ENCODE data around the gene PLSCR2.
"Not testable (repeated sequence)": the region's sequence is repeated elsewhere in the genome, so short reads cannot be mapped to it uniquely, and the experiment has no call there.

Gene PLSCR2

DNA sequence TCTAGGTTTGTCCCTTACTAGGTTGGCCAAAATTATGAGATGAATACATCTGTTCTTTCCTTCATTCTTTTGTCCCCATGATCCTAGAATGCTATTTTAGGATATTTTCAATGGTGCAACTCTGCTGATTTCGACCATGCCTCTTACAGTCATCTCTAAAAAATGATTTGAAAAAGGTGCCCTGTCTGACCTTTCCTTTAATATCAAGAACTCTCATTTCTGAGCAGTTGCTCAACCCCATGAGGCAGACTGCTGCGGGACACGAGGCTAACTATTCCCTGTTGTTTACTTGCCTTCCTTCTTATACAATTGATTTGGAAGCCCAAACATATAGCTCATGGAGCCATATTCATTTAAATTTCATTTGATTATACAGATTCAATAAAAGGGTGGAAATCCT lies 14.6 kb downstream of the PLSCR2 start:
- Histone ChIP-seq H3K27ac (ENCODE audit: low read length) (no peak overlapping the region), H3K4me1 (ENCODE audit: control insufficient read depth in 1 of 2, insufficient read depth in 2 of 2, low read length in 2 of 2) (no peaks in the 10 kb centered on the region), H3K27me3 (ENCODE audit: low read depth, low read length) (no peaks in the 10 kb centered on the region), H3K4me3 (ENCODE audit: low read depth in 1 of 2, low read length in 2 of 2) (no peak overlapping the region), H3K9me3 (ENCODE audit: control insufficient read depth in 1 of 2, low read length in 2 of 2) (no peaks in the 10 kb centered on the region), H3K36me3 (ENCODE audit: control insufficient read depth in 1 of 2, insufficient read depth in 2 of 2, low read length in 2 of 2) (no peaks in the 10 kb centered on the region)

DNA sequence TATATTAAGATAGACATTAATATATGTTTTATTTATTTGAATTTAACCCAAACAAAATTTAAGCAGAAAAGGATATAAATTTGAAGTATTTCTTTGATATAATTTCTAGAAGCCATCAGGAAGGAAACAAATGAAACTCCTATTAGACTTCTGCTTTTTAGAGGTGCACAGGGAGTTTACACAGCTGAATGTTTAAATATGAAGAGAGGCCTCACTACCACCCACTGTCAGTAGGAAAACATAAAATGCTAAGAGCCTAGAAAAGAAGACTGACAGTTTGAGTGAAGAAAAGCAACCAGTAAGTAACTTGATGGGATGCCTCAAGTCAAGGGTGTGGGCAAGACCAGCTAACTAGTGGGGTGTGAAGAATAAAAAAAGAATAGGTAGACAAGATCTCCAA lies 19.7 kb downstream of the PLSCR2 start:
- Histone ChIP-seq H3K4me1 (ENCODE audit: control insufficient read depth in 1 of 2, insufficient read depth in 2 of 2, low read length in 2 of 2) (no peaks in the 10 kb centered on the region), H3K9me3 (ENCODE audit: control insufficient read depth in 1 of 2, low read length in 2 of 2) (peaks cover 0 to 8% of the 10 kb centered on the region in 2 donors), H3K36me3 (ENCODE audit: control insufficient read depth in 1 of 2, insufficient read depth in 2 of 2, low read length in 2 of 2) (no peaks in the 10 kb centered on the region), H3K27me3 (ENCODE audit: low read depth, low read length) (no peaks in the 10 kb centered on the region), H3K27ac (ENCODE audit: low read length) (no peak overlapping the region), H3K4me3 (ENCODE audit: low read depth in 1 of 2, low read length in 2 of 2) (no peak overlapping the region)

GRCh38 chr3:146449076-146449475 lies 20.3 kb downstream of the PLSCR2 start:
- Histone ChIP-seq H3K27me3 (ENCODE audit: low read depth, low read length) (no peaks in the 10 kb centered on the region), H3K4me1 (ENCODE audit: control insufficient read depth in 1 of 2, insufficient read depth in 2 of 2, low read length in 2 of 2) (no peaks in the 10 kb centered on the region), H3K9me3 (ENCODE audit: control insufficient read depth in 1 of 2, low read length in 2 of 2) (peaks cover 0 to 8% of the 10 kb centered on the region in 2 donors), H3K36me3 (ENCODE audit: control insufficient read depth in 1 of 2, insufficient read depth in 2 of 2, low read length in 2 of 2) (no peaks in the 10 kb centered on the region), H3K4me3 (ENCODE audit: low read depth in 1 of 2, low read length in 2 of 2) (no peak overlapping the region), H3K27ac (ENCODE audit: low read length) (no peak overlapping the region)

- H3K27me3 ChIP-seq (ENCODE audit: low read depth, low read length) = no peaks in the 10 kb centered on the region
- no peaks in the 10 kb centered on the region for H3K4me1 ChIP-seq (ENCODE audit: control insufficient read depth in 1 of 2, insufficient read depth in 2 of 2, low read length in 2 of 2)
- no peak overlapping the region for H3K27ac ChIP-seq (ENCODE audit: low read length)
- H3K36me3 ChIP-seq (ENCODE audit: control insufficient read depth in 1 of 2, insufficient read depth in 2 of 2, low read length in 2 of 2) = no peaks in the 10 kb centered on the region
- H3K9me3 ChIP-seq (ENCODE audit: control insufficient read depth in 1 of 2, low read length in 2 of 2) = peaks cover 0 to 8% of the 10 kb centered on the region in 2 donors
- no peak overlapping the region for H3K4me3 ChIP-seq (ENCODE audit: low read depth in 1 of 2, low read length in 2 of 2)
Measured at GRCh38 chr3:146446026-146446425, 23.3 kb downstream of the PLSCR2 start.

GRCh38 chr3:146440310-146440709 lies 29.1 kb downstream of the PLSCR2 start:
- not testable (repeated sequence) for H3K27me3 ChIP-seq (ENCODE audit: low read depth, low read length); H3K4me1 ChIP-seq (ENCODE audit: control insufficient read depth in 1 of 2, insufficient read depth in 2 of 2, low read length in 2 of 2); H3K36me3 ChIP-seq (ENCODE audit: control insufficient read depth in 1 of 2, insufficient read depth in 2 of 2, low read length in 2 of 2); H3K4me3 ChIP-seq (ENCODE audit: low read depth in 1 of 2, low read length in 2 of 2); H3K27ac ChIP-seq (ENCODE audit: low read length); H3K9me3 ChIP-seq (ENCODE audit: control insufficient read depth in 1 of 2, low read length in 2 of 2)

DNA sequence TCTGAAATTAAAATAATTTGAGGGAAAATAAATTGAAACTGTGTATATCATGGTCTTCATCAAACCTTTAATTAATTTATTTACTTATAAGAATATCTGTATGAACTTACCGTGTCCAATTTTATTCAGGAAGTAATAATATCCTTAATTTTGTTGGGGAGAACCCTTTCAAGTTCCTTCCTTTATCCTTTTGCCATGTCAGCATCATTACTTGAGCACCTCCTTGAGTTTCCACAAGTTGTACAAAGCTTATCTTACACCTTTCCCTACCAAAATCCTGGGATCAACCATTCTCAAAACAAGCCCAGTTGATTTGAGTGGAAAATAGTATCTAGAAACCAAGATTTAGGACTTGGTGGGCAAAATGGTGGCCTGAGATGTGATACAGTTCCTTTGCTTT lies 37.3 kb downstream of the PLSCR2 start:
- Histone ChIP-seq H3K4me1 (ENCODE audit: control insufficient read depth in 1 of 2, insufficient read depth in 2 of 2, low read length in 2 of 2) (no peaks in the 10 kb centered on the region), H3K27ac (ENCODE audit: low read length) (no peak overlapping the region), H3K27me3 (ENCODE audit: low read depth, low read length) (no peaks in the 10 kb centered on the region), H3K9me3 (ENCODE audit: control insufficient read depth in 1 of 2, low read length in 2 of 2) (peaks cover 0 to 3% of the 10 kb centered on the region in 2 donors), H3K36me3 (ENCODE audit: control insufficient read depth in 1 of 2, insufficient read depth in 2 of 2, low read length in 2 of 2) (no peaks in the 10 kb centered on the region), H3K4me3 (ENCODE audit: low read depth in 1 of 2, low read length in 2 of 2) (no peak overlapping the region)

DNA sequence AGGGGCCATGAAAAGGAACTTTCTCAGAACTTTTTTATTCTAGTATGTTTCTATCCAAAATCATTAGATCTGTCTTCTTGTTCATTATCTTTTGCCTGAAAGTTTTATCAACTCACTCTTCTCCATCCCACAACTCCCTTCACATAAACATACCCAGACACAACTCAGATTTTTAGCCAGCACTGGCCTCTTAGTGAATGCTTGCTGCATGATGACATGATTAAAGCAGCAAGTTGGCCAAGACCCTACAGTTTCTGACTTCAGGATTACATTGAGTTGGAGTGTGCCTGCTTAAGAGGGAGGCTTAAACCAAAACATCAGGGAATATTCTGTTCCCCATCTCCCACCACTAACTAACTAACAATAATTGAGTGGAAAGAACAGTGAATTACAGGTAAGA lies 38.1 kb downstream of the PLSCR2 start:
- H3K36me3 ChIP-seq (ENCODE audit: control insufficient read depth in 1 of 2, insufficient read depth in 2 of 2, low read length in 2 of 2) = no peaks in the 10 kb centered on the region
- no peaks in the 10 kb centered on the region for H3K27me3 ChIP-seq (ENCODE audit: low read depth, low read length)
- no peaks in the 10 kb centered on the region for H3K4me1 ChIP-seq (ENCODE audit: control insufficient read depth in 1 of 2, insufficient read depth in 2 of 2, low read length in 2 of 2)
- no peak overlapping the region for H3K27ac ChIP-seq (ENCODE audit: low read length)
- no peak overlapping the region for H3K4me3 ChIP-seq (ENCODE audit: low read depth in 1 of 2, low read length in 2 of 2)
- peaks cover 0 to 3% of the 10 kb centered on the region in 2 donors for H3K9me3 ChIP-seq (ENCODE audit: control insufficient read depth in 1 of 2, low read length in 2 of 2)

GRCh38 chr3:146425341-146425740 lies 44.0 kb downstream of the PLSCR2 start:
- H3K27ac ChIP-seq (ENCODE audit: low read length) = no peak overlapping the region
- no peaks in the 10 kb centered on the region for H3K4me1 ChIP-seq (ENCODE audit: control insufficient read depth in 1 of 2, insufficient read depth in 2 of 2, low read length in 2 of 2)
- no peak overlapping the region for H3K4me3 ChIP-seq (ENCODE audit: low read depth in 1 of 2, low read length in 2 of 2)
- peaks cover 0 to 3% of the 10 kb centered on the region in 2 donors for H3K9me3 ChIP-seq (ENCODE audit: control insufficient read depth in 1 of 2, low read length in 2 of 2)
- H3K36me3 ChIP-seq (ENCODE audit: control insufficient read depth in 1 of 2, insufficient read depth in 2 of 2, low read length in 2 of 2) = no peaks in the 10 kb centered on the region
- H3K27me3 ChIP-seq (ENCODE audit: low read depth, low read length) = no peaks in the 10 kb centered on the region

DNA sequence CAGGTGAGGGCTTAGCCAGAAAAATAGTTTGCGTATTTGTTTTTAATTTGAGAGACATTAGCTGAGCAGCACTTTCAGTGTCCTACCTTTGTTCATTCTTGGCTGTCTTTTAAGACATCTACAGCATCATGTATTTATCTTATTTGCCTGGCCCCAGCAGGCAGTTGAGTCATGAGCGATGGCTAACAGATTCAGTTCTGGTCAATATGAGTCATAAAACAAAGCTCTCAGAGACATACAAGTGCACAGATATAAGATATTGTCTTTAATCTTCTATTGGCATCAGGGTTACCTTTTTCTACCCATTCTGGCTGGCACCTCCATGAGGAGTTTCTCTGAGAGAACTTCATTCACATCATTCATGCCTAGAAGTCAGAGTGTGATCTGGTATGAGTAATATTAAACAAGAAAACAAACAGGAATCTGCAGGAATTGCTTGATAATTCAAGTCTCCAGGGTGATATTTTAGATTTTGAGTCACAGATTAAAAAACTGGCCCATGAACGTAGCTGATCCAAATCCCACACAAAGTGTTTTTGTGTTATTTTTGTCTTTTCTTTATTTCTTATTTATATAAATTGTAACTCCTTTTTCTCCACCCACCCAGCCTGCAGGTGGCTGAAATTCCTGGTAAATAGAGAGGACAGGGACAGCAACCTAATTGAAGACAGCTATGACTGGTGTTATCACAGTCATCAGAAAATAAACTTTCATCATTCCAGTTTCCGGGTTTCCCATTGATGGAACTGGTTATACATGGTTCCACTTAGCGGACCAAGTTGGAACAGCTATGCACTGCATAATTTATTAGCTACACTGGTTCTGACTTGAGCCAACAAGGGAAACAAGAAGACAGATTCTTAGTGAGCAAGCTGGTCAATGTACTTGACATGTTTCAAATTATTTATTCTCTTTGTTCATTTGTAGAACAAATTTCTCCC lies 47.3 kb downstream of the PLSCR2 start:
- no peak overlapping the region for H3K27ac ChIP-seq (ENCODE audit: low read length)
- H3K4me1 ChIP-seq (ENCODE audit: control insufficient read depth in 1 of 2, insufficient read depth in 2 of 2, low read length in 2 of 2) = no peaks in the 10 kb centered on the region
- H3K9me3 ChIP-seq (ENCODE audit: control insufficient read depth in 1 of 2, low read length in 2 of 2) = no peaks in the 10 kb centered on the region
- H3K4me3 ChIP-seq (ENCODE audit: low read depth in 1 of 2, low read length in 2 of 2) = no peak overlapping the region
- H3K27me3 ChIP-seq (ENCODE audit: low read depth, low read length) = no peaks in the 10 kb centered on the region
- H3K36me3 ChIP-seq (ENCODE audit: control insufficient read depth in 1 of 2, insufficient read depth in 2 of 2, low read length in 2 of 2) = no peaks in the 10 kb centered on the region

DNA sequence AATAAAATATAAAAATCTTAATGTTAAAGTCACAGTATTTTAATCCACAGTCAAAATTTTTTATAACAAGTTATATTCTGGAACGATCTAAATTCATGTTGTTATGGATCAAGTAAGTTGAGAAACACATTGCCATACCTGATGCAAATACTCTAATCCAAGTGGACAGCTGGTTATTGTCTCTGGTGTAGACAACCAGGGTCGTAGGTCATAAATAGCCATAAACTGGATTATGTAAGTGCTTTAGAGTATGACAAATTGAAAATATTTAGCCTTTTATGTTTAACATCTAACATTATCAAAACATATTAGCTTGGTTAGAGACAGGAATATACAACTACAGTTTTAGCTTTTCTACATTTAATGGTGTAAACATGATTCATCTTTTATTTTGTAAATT lies 53.0 kb downstream of the PLSCR2 start:
- Histone ChIP-seq H3K36me3 (ENCODE audit: control insufficient read depth in 1 of 2, insufficient read depth in 2 of 2, low read length in 2 of 2) (no peaks in the 10 kb centered on the region), H3K4me1 (ENCODE audit: control insufficient read depth in 1 of 2, insufficient read depth in 2 of 2, low read length in 2 of 2) (no peaks in the 10 kb centered on the region), H3K27ac (ENCODE audit: low read length) (no peak overlapping the region), H3K27me3 (ENCODE audit: low read depth, low read length) (no peaks in the 10 kb centered on the region), H3K4me3 (ENCODE audit: low read depth in 1 of 2, low read length in 2 of 2) (no peak overlapping the region), H3K9me3 (ENCODE audit: control insufficient read depth in 1 of 2, low read length in 2 of 2) (peaks cover 0 to 12% of the 10 kb centered on the region in 2 donors)

- Histone ChIP-seq H3K9me3 (ENCODE audit: control insufficient read depth in 1 of 2, low read length in 2 of 2) (peaks cover 0 to 14% of the 10 kb centered on the region in 2 donors), H3K27ac (ENCODE audit: low read length) (no peak overlapping the region), H3K36me3 (ENCODE audit: control insufficient read depth in 1 of 2, insufficient read depth in 2 of 2, low read length in 2 of 2) (no peaks in the 10 kb centered on the region)
Measured at GRCh38 chr3:146414010-146414409, 55.4 kb downstream of the PLSCR2 start.

DNA sequence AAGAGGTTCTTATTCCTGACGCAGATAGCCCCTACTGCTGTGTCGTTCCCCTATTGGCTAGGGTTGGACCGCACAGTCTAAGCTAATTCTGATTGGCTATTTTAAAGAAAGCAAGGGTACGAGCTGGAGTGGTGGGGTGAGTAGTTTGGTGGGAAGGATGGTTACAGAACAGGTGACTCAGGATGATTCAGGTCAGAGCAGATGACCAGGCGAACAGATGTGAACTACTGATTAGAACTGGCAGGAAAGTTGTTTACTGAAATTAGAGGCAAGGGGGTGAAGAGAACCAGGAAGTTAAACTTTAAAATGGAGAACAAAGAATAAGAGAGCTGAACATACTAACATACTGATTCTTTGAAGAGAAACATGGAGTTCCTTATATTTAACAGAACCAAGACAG lies 56.6 kb downstream of the PLSCR2 start:
- H3K27ac ChIP-seq (ENCODE audit: low read length); H3K36me3 ChIP-seq (ENCODE audit: control insufficient read depth in 1 of 2, insufficient read depth in 2 of 2, low read length in 2 of 2); H3K27me3 ChIP-seq (ENCODE audit: low read depth, low read length); H3K4me3 ChIP-seq (ENCODE audit: low read depth in 1 of 2, low read length in 2 of 2); H3K4me1 ChIP-seq (ENCODE audit: control insufficient read depth in 1 of 2, insufficient read depth in 2 of 2, low read length in 2 of 2): not testable (repeated sequence)
- peaks cover 0 to 14% of the 10 kb centered on the region in 2 donors for H3K9me3 ChIP-seq (ENCODE audit: control insufficient read depth in 1 of 2, low read length in 2 of 2)

More at GRCh38 chr3:146414010-146414409, 55.4 kb downstream of the PLSCR2 start:
- no peak overlapping the region for H3K4me3 ChIP-seq (ENCODE audit: low read depth in 1 of 2, low read length in 2 of 2)
- no peaks in the 10 kb centered on the region for H3K27me3 ChIP-seq (ENCODE audit: low read depth, low read length)
- H3K4me1 ChIP-seq (ENCODE audit: control insufficient read depth in 1 of 2, insufficient read depth in 2 of 2, low read length in 2 of 2) = no peaks in the 10 kb centered on the region

All from muscle layer of duodenum (tissue), 2 donors.